GM19240 (cell line): Measurements from ENCODE around the gene MUC5B.
"Not testable (repeated sequence)": the region's sequence is repeated elsewhere in the genome, so short reads cannot be mapped to it uniquely, and the experiment has no call there.

Experiments
- DNase-seq: peaks from one replicate; pipeline ENCODE4 v3.0.0; 2011; ENCODE audit warnings: low spot score; ENCODE audit not compliant: insufficient read length

MUC5B gene

DNA sequence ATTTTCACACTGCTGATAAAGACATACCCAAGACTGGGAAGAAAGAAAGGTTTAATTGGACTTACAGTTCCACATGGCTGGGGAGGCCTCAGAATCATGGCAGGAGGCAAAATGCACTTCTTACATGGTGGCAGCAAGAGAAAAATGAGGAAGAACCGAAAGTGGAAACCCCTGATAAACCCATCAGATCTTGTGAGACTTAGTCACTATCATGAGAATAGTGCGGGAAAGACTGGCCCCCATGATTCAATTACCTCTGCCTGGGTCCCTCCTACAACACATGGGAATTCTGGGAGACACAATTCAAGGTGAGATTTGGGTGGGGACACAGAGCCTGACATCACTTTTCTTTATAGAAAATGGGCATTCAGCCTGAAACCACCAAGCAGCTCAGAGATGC is 44.1 kb downstream of the MUC5B start:
- DNase-seq = not testable (repeated sequence)

DNA sequence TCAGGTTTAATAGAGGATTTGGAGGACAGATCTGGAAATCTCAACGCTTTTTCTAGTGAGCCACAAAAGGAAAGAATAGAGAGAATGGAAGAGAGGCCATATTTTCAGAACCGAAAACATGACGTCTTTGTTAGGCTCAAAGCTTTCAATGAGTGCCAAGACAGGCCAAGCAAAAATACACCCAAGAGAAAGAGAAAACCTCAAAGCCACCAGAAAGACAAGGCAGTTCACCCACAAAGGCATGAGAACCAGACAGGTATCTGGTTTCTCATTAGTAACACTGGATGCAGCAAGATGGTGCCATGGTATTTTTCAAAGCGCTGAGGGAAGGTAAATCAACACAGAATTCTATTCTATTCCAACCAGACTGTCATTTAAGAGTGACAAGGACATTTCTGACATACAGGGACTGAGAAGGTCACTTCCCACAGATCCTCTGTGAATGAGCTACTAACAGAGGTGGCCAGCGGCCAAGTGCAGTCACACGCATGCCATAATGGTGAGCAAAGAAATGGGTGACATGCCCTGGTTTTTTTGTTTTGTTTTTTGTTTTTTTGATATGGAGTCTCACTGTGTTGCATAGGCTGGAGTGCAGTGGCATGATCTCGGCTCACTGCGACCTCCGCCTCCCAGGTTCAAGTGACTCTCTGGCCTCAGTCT is 44.7 kb downstream of the MUC5B start:
- no peak for DNase-seq

DNA sequence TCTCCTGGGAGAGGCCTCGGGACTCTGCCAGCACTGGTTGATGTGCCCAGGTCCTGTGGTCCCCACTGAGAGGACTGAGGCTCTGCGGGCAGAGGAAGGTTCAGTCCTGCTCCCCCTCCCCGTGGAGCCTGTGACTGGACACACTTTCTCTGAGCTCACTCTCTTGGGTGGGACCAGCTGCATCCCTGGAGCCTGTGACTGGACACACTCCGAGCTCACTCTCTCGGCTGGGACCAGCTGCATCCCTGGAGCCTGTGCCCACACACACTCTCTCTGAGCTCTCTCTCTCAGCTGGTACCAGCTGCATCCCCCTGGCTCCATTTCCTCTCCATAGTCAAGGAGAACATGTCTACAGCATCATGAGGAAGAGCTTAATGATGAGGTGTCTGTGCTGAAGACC is 47.1 kb downstream of the MUC5B start:
- DNase-seq = no peak

DNA sequence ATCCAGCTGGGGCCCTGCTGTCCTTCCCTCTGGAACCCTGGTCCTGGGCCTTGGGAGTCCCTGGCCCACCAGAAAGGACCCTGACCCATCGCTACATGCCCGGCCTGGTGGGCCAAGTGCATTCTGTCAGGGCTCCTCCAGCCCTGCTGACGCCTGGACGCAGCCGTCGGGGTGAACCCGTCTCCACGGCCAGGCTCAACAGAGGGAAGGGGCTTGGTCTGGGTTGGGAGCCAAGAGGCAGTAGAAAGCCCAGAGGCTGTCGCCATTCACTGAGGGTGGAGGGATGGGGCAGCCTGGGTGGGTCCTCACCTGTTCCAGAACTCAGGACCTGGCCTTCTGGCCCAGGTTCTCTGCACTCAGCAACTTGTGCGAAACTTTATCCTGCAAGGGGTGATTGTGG is 47.6 kb downstream of the MUC5B start:
- no peak for DNase-seq

DNA sequence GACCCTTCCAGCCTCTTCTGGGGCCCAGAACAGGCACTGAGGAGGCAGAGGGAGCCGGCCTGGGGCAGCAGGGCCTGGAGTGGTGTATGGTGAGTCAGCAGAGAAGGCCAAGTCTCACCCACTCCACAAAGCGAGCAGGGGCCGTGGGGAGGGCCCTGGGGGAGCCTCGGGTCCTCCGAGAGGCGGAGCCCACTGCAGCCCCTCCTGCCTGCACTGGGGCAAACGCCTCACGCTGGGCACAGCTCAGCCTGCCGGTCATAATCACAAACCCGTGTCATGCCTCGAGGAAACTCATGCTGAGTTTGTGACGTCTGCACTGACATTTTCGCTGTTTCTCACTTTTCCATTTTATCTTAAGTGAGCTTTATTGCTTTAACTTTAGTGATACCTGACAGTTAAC is 48.1 kb downstream of the MUC5B start:
- DNase-seq = no peak

DNA sequence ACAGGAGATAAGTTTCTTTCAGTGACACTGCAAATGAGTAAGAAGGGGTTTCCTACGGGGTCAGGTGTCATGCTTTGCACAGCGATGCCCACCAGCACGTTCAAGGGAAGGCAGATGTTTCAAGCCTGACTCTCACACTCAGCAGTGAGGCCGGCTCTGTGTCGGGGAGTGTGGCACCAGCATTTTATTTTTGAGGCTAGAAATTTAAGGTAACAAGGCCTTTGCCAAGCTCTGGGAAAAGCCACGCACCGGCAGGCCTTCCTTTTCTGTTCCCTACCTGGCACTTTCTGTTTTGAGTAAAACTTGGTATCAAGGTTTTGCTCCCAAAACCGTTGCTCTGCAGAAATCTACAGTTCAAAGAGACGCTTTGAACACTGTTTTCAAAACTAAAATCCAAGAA is 48.5 kb downstream of the MUC5B start:
- no peak for DNase-seq

DNA sequence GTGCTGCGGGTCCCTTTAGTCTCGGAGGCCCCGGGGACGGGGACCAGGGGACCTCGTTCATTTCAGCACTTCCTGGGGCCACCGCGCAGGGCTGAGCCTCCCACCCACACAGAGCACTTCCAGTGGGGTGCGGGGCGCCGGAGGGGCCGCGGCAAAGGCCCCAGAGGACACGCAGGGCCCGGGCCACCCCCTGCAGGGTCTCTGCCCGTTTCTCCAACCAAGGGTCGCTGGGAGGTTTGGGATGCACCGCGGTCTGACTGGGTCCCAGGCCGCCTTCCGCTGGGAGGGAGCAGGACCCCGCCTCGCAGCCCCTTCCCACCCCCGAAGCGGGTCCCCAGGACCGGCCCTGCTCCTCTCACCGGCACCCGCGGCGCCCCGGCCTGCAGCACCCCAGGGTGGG is 49.1 kb downstream of the MUC5B start:
- DNase-seq = no peak

DNA sequence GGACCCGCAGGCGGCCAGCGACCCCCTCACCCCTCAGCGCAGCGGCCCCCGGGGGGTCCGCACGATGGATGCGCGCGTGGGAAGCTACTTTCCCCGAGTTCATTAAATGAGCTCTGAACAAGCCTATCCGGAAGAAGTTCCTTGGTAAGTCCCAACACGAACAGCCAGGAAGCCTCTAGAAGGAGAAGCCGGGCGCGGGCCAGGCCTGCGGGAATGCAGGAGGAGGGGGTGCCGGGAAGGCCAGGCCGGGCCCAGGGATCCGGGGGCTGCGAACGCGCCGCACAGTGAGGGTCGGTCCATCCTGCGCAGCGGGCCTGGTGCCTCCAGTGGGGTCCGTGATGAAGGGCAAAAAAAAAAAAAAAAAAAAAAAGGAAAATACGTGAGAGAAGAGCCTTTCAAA is 49.7 kb downstream of the MUC5B start:
- no peak for DNase-seq

DNA sequence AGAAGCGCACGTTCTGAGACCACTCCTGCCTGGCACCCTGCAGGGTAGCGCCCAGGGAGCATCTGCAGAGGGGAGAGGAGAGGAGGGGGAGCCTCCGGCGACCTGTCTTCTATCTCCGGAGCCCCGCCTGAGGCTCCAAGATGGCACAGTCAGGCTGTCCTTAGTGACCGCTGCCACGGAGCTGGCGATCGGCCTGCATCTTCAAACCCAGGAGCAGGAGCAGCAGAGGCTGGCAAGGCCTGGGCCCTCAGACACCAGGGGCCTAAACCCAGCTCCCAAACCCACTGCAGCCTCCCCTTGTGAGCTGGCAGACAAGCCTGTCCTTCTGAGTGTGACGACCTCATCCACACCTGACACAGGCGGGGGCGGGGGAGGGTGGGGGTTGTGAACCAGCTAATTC is 51.6 kb downstream of the MUC5B start:
- no peak for DNase-seq

DNA sequence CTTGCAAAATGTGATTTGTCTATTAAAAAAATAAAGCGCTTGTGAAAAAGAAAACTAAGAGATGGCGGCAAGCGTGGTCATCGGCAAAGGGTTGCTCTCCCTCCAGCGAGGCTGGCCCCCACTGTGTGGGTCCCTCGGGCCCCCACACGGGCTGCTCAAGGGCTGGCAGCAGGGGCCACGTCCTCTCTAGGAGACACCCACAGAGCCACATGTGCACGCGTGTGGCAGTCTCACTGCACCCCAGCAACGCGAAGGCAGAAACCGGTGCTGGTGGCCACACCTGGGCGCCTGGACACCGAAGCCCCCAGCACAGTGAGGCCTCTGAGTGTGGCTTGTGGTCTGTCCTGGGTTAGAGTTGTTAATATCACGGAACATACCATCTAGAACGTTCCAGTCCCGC is 52.2 kb downstream of the MUC5B start:
- DNase-seq = no peak

DNA sequence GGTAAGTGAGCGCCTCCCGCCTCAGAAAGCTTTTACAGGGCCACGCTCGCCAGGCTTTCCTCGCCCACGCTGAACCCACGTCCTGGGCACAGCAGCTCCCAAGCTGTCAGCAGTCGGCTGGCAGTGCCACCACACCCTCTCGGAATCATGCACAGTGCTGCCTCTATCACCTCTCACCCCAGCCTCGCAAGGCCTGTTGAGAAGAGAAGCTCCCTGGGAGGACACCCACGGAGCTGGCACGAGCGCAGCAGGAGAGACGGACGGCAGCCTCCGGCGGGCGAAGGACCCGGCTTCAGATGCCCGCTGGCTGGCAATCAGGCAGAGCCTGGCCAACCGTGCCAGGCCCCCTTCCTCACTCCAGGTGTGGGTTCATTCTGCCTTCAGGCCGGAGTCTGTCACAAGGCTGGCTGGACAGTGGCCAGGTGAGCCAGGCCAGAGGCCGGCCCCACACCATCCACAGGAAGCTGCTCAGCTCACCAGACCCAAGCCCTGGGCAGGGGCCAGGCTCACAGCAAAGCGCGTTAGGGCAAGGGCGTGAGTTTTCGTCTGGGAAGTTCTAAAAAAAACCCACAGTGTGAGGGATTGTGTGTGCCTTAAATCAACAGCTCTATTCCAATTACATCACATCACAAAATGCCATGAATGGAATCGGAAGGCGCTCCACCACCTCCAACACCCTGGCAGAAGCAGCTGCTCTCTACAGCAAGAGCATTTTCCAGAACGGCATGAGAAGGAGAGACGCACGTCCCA is 53.4 kb downstream of the MUC5B start:
- DNase-seq = no peak

DNA sequence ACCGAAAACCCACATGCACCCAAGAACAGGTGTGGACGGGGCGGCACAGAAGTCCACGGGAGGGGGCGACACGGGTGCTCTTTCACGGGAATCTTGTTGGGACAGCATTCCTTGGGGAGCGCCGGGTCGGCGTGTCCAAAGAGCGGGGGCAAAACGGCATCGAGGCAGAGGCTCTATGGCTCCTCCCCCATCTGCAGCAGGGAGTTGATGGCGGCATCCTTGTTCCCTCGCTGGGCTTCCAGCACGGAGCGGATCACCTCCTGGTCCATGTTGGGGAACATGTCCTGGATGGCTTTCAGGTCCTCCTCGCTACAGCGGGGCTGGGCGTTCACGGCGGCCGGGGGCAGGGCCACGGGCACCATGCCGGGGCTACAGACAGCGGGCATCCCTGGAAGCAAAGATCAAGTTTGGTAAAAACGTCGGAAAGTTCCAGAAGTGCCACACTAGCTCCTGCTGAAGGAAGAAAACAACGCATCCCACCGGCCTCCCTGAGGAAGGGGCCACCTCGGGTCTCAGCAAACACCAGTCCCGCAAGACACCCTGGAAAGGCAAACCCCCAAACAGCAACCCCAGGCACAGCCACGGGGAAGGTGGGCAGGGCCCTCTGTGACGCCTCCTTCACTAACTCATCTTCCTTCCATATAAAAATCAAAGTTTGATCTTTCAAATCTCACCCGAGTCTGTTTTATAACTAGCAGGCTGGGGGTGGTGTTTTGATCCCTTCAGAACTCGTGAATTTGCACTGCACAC is 54.2 kb downstream of the MUC5B start:
- DNase-seq = no peak

DNA sequence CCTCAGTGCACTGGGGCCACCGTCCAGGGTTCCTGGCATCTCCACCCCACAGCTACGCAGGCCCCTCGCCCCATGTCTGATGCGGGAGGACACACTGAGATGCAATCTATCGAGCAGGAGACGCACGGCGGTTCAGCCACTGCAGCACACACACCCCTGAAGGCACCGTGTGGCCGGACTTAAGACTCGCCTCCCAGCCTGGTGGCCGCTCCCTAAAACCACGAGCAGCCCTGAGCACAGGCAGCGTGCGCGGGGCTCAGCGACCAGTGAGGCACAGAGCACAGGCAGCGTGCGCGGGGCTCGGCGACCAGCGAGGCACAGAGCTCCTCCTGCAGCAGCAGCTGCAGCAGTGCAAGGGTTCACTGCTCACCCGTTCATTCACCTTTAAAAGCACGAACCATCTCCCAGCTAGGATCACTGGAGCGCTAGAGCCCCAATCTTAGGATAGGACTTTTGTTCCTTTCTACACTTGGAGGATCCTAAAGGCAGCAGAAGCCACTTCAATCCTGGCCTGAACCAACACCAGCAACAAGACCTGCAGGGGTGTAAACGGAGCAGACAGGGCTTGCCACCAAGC is 55.2 kb downstream of the MUC5B start:
- no peak for DNase-seq

DNA sequence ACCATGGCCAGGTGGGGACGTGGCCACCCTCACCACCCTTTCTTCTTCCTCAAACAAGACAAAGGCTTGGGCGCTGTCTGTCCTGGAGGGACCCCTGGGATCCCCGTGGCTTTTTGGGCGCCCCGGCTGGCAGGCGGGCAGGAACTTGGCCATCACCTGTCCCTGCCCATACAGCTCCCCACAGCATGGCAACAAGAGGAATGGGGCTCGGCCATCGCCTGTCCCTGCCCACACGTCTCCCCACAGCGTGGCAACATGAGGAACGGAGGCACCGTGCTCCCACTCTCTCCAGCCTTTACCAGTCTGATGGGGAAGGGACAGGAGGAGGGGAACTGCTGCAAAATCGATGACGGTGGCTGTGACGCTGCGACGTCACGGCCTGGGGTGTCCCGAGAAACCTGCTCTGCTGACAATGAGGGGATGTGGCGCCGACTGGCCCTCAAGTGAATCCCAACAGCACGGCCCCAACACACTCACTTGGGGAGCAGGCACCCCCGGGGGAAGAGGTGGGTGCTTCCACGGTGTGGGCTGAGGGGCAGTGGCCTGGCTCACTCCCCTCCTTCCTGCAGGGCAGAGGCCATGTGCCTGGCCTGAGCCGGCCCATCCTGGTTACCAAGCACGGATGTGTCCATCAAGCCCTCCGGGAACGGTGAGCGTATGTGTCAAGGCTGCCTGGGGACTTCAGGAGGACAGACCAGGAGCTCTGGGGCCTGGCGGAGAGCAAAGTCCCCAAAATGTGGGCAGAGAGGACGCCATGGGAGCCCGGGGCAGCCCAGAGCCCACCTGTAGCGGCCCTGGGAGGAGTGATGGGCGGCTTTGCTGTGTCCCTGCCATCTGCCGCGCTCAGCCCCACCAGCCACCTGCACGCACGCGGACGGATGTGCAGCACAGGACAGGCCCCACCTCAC is 56.2 kb downstream of the MUC5B start:
- DNase-seq = no peak

DNA sequence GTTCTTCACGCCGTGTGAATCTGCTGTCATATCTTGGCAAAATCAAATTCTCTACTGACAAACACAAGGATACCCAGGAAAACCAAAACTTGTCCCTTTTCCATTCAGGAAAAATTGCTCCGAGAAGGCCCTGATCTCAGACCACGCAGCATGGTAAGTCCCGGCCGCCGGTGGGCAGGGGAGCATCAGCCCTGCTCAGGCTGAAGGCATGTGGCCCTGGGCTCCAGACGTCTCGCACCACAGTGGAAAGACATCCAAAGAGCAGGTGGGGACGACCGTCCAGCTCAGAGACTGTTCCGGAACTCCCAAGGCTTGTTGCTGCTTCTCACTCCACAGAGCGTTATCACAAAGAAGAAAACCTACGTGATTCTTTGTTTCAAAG is 56.8 kb downstream of the MUC5B start:
- no peak for DNase-seq

DNA sequence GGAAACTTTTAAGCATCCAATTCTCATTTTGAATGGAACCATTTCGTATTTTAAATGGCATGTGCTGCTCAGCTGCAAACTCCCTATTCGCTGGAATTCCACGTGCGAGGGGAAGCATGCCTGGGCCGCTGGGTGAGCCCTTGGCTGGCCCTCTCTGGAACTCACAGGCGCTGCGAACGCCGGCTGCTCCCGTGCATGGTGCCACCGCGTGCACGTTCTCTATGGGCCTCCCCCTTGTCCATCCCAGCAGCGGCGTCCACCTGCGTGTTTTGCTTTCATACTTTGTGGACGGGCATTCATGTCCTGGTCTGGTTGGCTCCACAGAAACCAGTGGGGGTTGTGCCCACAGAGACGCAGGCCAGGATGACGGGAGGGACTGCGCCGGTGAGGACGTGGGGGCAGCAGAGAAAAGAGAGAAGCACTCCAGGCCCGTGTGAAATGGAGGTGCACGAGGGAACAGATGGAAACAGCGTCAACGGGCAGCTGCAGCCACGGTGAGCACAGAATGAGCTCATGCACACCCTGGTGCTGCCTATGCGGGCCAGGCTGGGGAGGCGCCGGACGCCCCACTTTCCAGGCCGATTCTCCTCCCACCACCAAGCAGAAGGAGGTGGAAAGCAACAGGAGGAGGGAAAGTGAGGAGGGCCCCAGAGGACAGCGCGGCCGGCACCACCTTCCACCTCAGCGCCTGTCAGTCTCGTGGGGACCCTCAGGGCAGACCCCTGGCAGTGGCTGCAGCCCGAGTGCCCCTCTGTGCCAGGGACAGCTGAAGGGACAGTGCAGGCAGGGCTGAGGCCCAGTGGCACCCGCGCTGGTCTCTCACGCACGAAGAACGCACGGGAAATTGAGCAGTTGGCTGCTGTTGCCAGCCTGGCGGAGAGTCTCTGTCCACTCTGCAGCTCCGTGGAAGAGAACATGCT is 57.5 kb downstream of the MUC5B start:
- no peak for DNase-seq

DNA sequence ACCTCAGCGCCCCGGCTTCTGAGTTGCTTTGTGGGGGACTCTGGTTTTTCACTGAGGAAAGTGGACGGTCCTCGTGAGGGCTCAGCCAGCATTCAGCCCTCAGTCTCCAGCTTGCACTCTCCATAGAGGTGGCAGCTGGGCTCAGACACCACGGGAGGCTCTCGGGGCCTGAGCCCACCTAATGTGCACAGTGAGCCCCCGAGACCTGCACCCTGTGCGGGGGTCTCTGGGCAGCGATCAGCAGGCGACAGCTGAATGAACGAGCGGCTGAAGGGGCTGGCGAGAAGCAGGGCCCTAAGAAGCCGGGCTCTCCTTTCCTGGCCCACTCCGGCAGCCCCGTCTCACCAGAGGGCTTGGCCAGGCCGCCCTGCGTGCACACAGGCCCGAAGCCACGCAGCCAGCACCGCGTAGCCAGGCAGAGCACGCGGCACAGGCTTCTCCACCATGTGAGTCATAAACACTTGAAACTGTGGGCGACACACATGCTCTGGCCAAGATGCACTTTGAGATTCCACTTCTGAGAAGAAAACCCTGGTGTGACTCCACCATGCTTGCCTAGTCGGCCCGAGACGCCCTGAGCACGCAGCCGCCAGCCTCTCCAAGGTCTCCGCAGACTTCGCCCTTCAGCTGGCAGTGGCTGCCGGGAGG is 58.6 kb downstream of the MUC5B start:
- DNase-seq = no peak

DNA sequence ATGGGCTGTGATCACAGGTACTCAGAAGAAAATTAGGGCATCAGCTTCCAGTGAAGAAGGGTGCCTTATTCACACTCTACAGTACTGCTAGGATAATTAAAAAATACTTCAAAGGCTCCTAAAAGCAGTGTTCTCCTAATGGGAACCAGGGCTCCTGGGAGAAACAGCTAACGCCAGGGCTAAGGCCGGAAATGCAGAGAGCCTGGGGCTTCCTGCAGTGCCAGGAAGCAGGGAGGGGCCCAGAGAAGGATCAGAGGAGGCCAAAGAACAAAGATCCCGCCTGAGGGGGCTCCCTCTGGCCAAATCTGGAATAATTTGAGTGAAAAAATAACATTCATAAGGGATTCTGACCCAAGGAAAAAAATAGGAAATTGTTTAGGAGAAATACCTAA is 59.1 kb downstream of the MUC5B start:
- DNase-seq = no peak

DNA sequence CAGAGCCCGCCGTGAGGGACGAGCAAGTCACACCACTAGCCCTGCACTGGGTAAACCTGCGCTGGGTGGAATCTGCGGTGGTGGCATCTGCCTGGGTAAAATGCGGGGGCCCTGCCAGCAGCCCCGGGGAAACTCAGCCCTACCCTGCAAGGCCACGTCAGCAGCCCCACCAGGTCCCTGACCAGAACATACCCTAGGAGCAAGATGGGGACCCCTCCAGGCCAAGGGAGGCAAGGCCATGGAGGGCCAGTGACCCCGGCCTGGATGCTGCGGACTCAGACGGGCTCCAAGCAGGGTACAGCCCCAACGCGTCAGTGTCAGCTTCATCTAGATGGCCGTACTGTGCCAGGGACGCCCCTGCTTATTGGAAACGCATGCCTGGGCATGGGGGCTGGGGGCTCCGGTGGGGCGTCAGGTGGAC is 60.2 kb downstream of the MUC5B start:
- no peak for DNase-seq

DNA sequence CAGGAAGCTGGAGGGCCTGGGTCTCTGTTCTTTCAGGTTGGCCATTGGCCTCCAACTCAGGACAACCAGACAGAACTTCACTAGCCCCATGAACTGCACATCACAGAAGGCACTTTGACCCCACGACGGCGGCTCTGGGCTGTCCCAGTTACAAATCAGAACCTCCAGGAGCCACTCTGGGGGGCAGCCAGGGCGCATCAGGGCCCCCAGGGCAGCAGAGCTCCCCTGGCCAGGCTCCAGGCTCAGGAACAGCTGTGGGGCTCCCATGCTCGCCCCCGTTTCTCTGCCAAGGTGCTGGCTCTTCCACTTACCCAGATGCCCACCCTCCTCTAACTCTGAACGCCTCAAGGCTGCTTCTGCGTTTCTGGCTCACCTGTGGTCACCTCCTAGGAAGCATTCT is 61.0 kb downstream of the MUC5B start:
- no peak for DNase-seq
